Stimulated activated naive B cell treated with anti-CD40 and anti-IgM and Interleukin-4, amounts not matched to agents 10 μg/mL and 1 μg/mL and 100 μg/mL, for 72 hours (primary cell): ENCODE data around the gene SLC25A23.
A peak's percentile ranks its signal among the peaks of the same experiment; 100 is the strongest.
"Not testable (repeated sequence)": the region's sequence is repeated elsewhere in the genome, so short reads cannot be mapped to it uniquely, and the experiment has no call there.

Experiments used
- ATAC-seq, 2 donors: fragments of 150-1000 bp; cut with Tn5 transposase; replicated peaks; 2 replicates each; pipeline ENCODE4 v1.10.0; 2021; ENCODE audit warnings: moderate library complexity in 1 of 2
- DNase-seq: peaks from one replicate; pipeline ENCODE4 v3.0.0; 2021
- H3K27ac Mint-ChIP-seq: one replicate; pipeline ENCODE4 v1.8.0; 2022; ENCODE audit warnings: mild to moderate bottlenecking, mixed read lengths
- H3K27me3 Mint-ChIP-seq, 2 donors: one replicate each; pipeline ENCODE4 v1.8.0; 2022; ENCODE audit warnings: mixed read lengths in 2 of 2
- H3K36me3 Mint-ChIP-seq, 2 donors: one replicate each; pipeline ENCODE4 v1.8.0; 2022; ENCODE audit warnings: mixed read lengths in 2 of 2, mild to moderate bottlenecking in 1 of 2
- H3K4me1 Mint-ChIP-seq, 2 donors: one replicate each; pipeline ENCODE4 v1.8.0; 2022; ENCODE audit warnings: mixed read lengths in 2 of 2, mild to moderate bottlenecking in 1 of 2
- H3K4me3 Mint-ChIP-seq, 2 donors: one replicate each; pipeline ENCODE4 v1.8.0; 2022; ENCODE audit warnings: mild to moderate bottlenecking in 2 of 2, mixed read lengths in 2 of 2, moderate library complexity in 1 of 2
- H3K9me3 Mint-ChIP-seq, 2 donors: one replicate each; pipeline ENCODE4 v1.8.0; 2022; ENCODE audit warnings: mixed read lengths in 2 of 2, mild to moderate bottlenecking in 1 of 2

SLC25A23 gene

GRCh38 chr19:6416658-6417405 is 42.8 kb downstream of the SLC25A23 start:
- no peaks in the 10 kb centered on the region for H3K9me3 Mint-ChIP-seq
- H3K36me3 Mint-ChIP-seq: peaks cover 47 to 69% of the 10 kb centered on the region in 2 donors
- H3K4me1 Mint-ChIP-seq: peaks cover 3 to 16% of the 10 kb centered on the region in 2 donors
- DNase-seq (no peak), ATAC-seq (no peak)
- no peak overlapping the region for H3K27ac Mint-ChIP-seq
- H3K27me3 Mint-ChIP-seq: no peaks in the 10 kb centered on the region
- H3K4me3 Mint-ChIP-seq: no peak overlapping the region

GRCh38 chr19:6415591-6416190 is 43.9 kb downstream of the SLC25A23 start:
- no peaks in the 10 kb centered on the region for H3K9me3 Mint-ChIP-seq
- H3K36me3 Mint-ChIP-seq: peaks cover 43 to 63% of the 10 kb centered on the region in 2 donors
- ATAC-seq (no peak), DNase-seq (no peak)
- no peak overlapping the region for H3K4me3 Mint-ChIP-seq
- peak overlapping the region; percentile 31 for H3K27ac Mint-ChIP-seq
- H3K4me1 Mint-ChIP-seq: peaks cover 0 to 5% of the 10 kb centered on the region in 2 donors
- H3K27me3 Mint-ChIP-seq: no peaks in the 10 kb centered on the region

- DNase-seq: no peak
- H3K4me3 Mint-ChIP-seq: no peak overlapping the region
- ATAC-seq: no peak
- no peaks in the 10 kb centered on the region for H3K27me3 Mint-ChIP-seq
- peaks cover 0 to 2% of the 10 kb centered on the region in 2 donors for H3K4me1 Mint-ChIP-seq
- H3K9me3 Mint-ChIP-seq: no peaks in the 10 kb centered on the region
- peaks cover 42 to 61% of the 10 kb centered on the region in 2 donors for H3K36me3 Mint-ChIP-seq
- H3K27ac Mint-ChIP-seq: peak overlapping the region; percentile 5
Observed at GRCh38 chr19:6414793-6415590, 44.6 kb downstream of the SLC25A23 start.

- H3K36me3 Mint-ChIP-seq: peaks cover 35 to 52% of the 10 kb centered on the region in 2 donors
- no peak for ATAC-seq
- H3K9me3 Mint-ChIP-seq: no peaks in the 10 kb centered on the region
- no peaks in the 10 kb centered on the region for H3K4me1 Mint-ChIP-seq
- H3K27ac Mint-ChIP-seq: no peak overlapping the region
- no peak overlapping the region for H3K4me3 Mint-ChIP-seq
- no peaks in the 10 kb centered on the region for H3K27me3 Mint-ChIP-seq
- DNase-seq: no peak
Observed at GRCh38 chr19:6413721-6414643, 45.6 kb downstream of the SLC25A23 start.

GRCh38 chr19:6413291-6413690 is 46.3 kb downstream of the SLC25A23 start:
- H3K9me3 Mint-ChIP-seq: no peaks in the 10 kb centered on the region
- H3K27me3 Mint-ChIP-seq: no peaks in the 10 kb centered on the region
- no peak overlapping the region for H3K4me3 Mint-ChIP-seq
- no peaks in the 10 kb centered on the region for H3K4me1 Mint-ChIP-seq
- H3K27ac Mint-ChIP-seq: no peak overlapping the region
- no peak for DNase-seq
- H3K36me3 Mint-ChIP-seq: peaks cover 32 to 45% of the 10 kb centered on the region in 2 donors
- no peak for ATAC-seq

GRCh38 chr19:6412447-6413091 is 47.0 kb downstream of the SLC25A23 start:
- DNase-seq: no peak
- H3K4me1 Mint-ChIP-seq: no peaks in the 10 kb centered on the region

GRCh38 chr19:6412061-6412446 is 47.5 kb downstream of the SLC25A23 start:
- peak; percentile 29 to 33 for ATAC-seq
- H3K9me3 Mint-ChIP-seq: no peaks in the 10 kb centered on the region
- DNase-seq: no peak
- H3K27me3 Mint-ChIP-seq: no peaks in the 10 kb centered on the region
- H3K36me3 Mint-ChIP-seq: peaks cover 28 to 37% of the 10 kb centered on the region in 2 donors
- peak overlapping the region; percentile 51 for H3K27ac Mint-ChIP-seq
- H3K4me3 Mint-ChIP-seq: no peak overlapping the region
- H3K4me1 Mint-ChIP-seq: no peaks in the 10 kb centered on the region

More at GRCh38 chr19:6412447-6413091, 47.0 kb downstream of the SLC25A23 start:
- H3K27me3 Mint-ChIP-seq: no peaks in the 10 kb centered on the region
- peaks cover 29 to 40% of the 10 kb centered on the region in 2 donors for H3K36me3 Mint-ChIP-seq
- no peaks in the 10 kb centered on the region for H3K9me3 Mint-ChIP-seq
- no peak overlapping the region for H3K27ac Mint-ChIP-seq
- H3K4me3 Mint-ChIP-seq: no peak overlapping the region
- peak; percentile 72 to 76 for ATAC-seq

- Mint-ChIP-seq H3K27me3 (no peaks in the 10 kb centered on the region), H3K36me3 (peaks cover 11 to 16% of the 10 kb centered on the region in 2 donors), H3K27ac (no peak overlapping the region), H3K4me1 (no peaks in the 10 kb centered on the region), H3K9me3 (no peaks in the 10 kb centered on the region), H3K4me3 (no peak overlapping the region)
- DNase-seq (no peak), ATAC-seq (no peak)
Observed at GRCh38 chr19:6409346-6409745, 50.2 kb downstream of the SLC25A23 start.

GRCh38 chr19:6406401-6406800 is 53.2 kb downstream of the SLC25A23 start:
- Mint-ChIP-seq H3K27ac (no peak overlapping the region), H3K36me3 (no peaks in the 10 kb centered on the region), H3K4me3 (no peak overlapping the region), H3K4me1 (no peaks in the 10 kb centered on the region), H3K27me3 (no peaks in the 10 kb centered on the region), H3K9me3 (no peaks in the 10 kb centered on the region)
- DNase-seq (no peak), ATAC-seq (no peak)

- no peaks in the 10 kb centered on the region for H3K9me3 Mint-ChIP-seq
- no peak overlapping the region for H3K27ac Mint-ChIP-seq
- DNase-seq: no peak
- H3K4me3 Mint-ChIP-seq: no peak overlapping the region
- no peaks in the 10 kb centered on the region for H3K36me3 Mint-ChIP-seq
- no peak for ATAC-seq
- no peaks in the 10 kb centered on the region for H3K4me1 Mint-ChIP-seq
- no peaks in the 10 kb centered on the region for H3K27me3 Mint-ChIP-seq
Observed at GRCh38 chr19:6402837-6403608, 56.6 kb downstream of the SLC25A23 start.

GRCh38 chr19:6402058-6402457 is 57.5 kb downstream of the SLC25A23 start:
- no peak overlapping the region for H3K27ac Mint-ChIP-seq
- no peak for ATAC-seq

GRCh38 chr19:6400062-6400944 is 59.3 kb downstream of the SLC25A23 start:
- DNase-seq, H3K27ac Mint-ChIP-seq, H3K9me3 Mint-ChIP-seq, H3K4me1 Mint-ChIP-seq, ATAC-seq, H3K4me3 Mint-ChIP-seq, H3K36me3 Mint-ChIP-seq, H3K27me3 Mint-ChIP-seq: not testable (repeated sequence)

More at GRCh38 chr19:6402058-6402457, 57.5 kb downstream of the SLC25A23 start:
- H3K9me3 Mint-ChIP-seq: no peaks in the 10 kb centered on the region
- no peaks in the 10 kb centered on the region for H3K27me3 Mint-ChIP-seq
- no peaks in the 10 kb centered on the region for H3K4me1 Mint-ChIP-seq
- H3K4me3 Mint-ChIP-seq: no peak overlapping the region
- no peak for DNase-seq
- H3K36me3 Mint-ChIP-seq: no peaks in the 10 kb centered on the region
